Mucosa of rectum (tissue), 2 donors: Measurements from ENCODE around the gene TAF4.

Experiments
- H3K27ac ChIP-seq, 2 donors: one replicate each; pipeline ENCODE4 v1.7.0; 2013; ENCODE audit warnings: inconsistent platforms in 2 of 2, low read depth in 2 of 2, low read length in 2 of 2
- H3K27me3 ChIP-seq, 2 donors: one replicate each; pipeline ENCODE4 v1.7.0; 2013; ENCODE audit warnings: low read length in 2 of 2; ENCODE audit not compliant: control insufficient read depth in 2 of 2, insufficient read depth in 2 of 2
- H3K36me3 ChIP-seq, 2 donors: one replicate each; pipeline ENCODE4 v1.7.0; 2013; ENCODE audit warnings: low read length in 2 of 2; ENCODE audit not compliant: control insufficient read depth in 2 of 2, insufficient read depth in 2 of 2
- H3K4me1 ChIP-seq, 2 donors: one replicate each; pipeline ENCODE4 v1.7.0; 2013; ENCODE audit warnings: low read length in 2 of 2, mild to moderate bottlenecking in 1 of 2; ENCODE audit not compliant: control insufficient read depth in 2 of 2, insufficient read depth in 2 of 2
- H3K4me3 ChIP-seq, 2 donors: one replicate each; pipeline ENCODE4 v1.7.0; 2013; ENCODE audit warnings: low read length in 2 of 2
- H3K9ac ChIP-seq, 2 donors: one replicate each; pipeline ENCODE4 v1.7.0; 2013; ENCODE audit warnings: low read length in 2 of 2, low read depth in 1 of 2, mild to moderate bottlenecking in 1 of 2
- H3K9me3 ChIP-seq, 2 donors: one replicate each; pipeline ENCODE4 v1.7.0; 2013; ENCODE audit warnings: low read length in 2 of 2; ENCODE audit not compliant: control insufficient read depth in 2 of 2
- donor health status: healthy.
- donor health status: Normal muscosa, but diverticular disease.

TAF4 gene

DNA sequence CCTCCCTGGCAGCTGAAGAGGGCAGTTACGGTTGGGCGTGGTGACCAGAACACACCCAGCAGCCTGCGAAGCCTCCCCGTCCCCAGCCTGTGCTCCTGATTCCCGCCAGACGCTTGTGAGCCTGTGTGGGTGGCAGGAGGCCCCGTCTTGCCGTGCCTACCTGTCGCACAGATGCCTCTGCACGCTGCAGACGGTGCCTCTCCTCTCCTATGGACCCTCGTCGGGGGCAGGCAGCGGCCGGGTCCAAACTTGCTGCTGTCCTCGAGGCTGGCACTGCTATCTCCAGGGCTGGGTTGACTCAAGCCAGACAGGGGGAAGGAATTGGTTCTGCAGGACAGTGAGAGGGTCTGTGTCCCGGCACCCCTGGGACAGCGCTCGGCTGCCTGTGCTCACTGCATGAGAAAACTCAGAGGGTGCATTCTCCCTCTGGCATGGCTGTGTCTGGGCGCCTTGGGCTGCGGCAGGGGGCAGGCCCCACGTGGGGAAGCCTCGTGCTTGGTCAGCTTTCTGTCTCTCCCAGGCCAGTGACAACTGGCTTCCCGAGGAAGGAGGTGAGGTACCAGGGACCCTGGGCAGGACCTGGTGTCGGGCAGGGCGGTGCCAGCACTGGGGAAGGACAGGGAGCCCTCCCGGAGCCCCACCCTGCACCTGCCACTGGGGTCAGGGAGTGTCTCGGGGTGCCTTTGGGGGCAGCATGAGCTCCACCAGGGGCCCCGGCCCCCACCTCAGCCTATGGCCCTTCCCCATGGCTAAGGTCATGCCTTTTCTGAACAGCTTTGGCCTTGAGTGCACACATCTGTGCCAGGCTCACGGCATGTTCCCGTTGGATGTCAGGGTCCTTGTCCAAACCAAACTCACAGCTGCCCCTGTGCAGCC, 127.5 kb downstream of the TAF4 start:
- Histone ChIP-seq H3K27me3 (no peaks in the 10 kb centered on the region), H3K4me3 (no peak overlapping the region), H3K27ac (no peak overlapping the region), H3K36me3 (no peaks in the 10 kb centered on the region), H3K9me3 (no peaks in the 10 kb centered on the region), H3K4me1 (no peaks in the 10 kb centered on the region), H3K9ac (no peak overlapping the region)

DNA sequence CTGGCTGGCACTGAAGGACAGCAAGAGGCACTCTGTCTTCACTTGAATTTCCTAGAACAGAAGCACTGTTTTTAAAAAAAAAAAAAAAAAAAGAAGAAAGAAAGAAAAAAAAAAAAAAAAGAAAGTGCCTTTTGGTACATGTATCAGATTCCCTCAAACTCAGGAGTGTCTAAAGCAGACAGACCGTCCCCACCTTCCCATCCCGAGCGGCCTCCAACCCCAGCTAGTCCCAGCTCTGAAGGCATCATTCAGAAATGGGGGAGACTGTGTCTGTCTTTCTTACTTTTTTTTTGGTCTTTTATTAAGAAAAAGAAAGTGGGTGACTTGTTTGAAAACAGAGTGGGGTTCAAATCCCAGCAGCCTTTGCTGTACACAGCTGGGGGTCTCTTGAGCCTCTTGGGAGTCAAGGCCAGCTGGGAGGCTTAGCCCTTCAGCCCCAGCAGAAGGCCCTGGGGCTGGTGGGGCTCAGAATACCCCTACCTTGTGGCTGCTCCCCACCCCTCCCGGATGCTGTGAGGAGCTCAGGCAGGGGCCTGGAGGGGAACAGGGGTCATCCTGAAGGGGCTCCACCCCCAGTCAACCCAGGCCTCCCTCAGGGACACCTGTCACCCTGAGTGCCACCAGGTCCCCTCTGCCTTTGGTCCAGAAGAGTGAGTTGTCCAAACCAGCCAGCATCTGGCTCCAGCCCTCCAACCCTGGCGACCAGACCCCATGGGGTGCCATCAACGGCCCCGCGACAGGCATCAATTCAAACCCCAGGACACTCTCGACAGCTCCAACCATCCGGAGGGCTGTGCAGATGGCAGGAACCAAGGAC, 128.3 kb downstream of the TAF4 start:
- Histone ChIP-seq H3K27me3 (peaks cover 0 to 4% of the 10 kb centered on the region in 2 donors), H3K4me3 (no peak overlapping the region), H3K4me1 (no peaks in the 10 kb centered on the region), H3K9ac (no peak overlapping the region), H3K9me3 (no peaks in the 10 kb centered on the region), H3K27ac (no peak overlapping the region), H3K36me3 (no peaks in the 10 kb centered on the region)

DNA sequence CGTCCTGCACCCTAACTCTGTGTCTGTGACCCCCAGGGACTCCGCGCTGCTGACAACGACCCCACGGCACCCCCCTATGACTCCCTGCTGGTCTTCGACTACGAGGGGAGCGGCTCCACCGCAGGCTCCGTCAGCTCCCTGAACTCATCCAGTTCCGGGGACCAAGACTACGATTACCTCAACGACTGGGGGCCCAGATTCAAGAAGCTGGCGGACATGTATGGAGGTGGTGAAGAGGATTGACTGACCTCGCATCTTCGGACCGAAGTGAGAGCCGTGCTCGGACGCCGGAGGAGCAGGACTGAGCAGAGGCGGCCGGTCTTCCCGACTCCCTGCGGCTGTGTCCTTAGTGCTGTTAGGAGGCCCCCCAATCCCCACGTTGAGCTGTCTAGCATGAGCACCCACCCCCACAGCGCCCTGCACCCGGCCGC, 129.0 kb downstream of the TAF4 start:
- Histone ChIP-seq H3K4me3 (no peak overlapping the region), H3K27me3 (peaks cover 0 to 5% of the 10 kb centered on the region in 2 donors), H3K9me3 (no peaks in the 10 kb centered on the region), H3K27ac (no peak overlapping the region), H3K9ac (no peak overlapping the region), H3K4me1 (no peaks in the 10 kb centered on the region), H3K36me3 (no peaks in the 10 kb centered on the region)

DNA sequence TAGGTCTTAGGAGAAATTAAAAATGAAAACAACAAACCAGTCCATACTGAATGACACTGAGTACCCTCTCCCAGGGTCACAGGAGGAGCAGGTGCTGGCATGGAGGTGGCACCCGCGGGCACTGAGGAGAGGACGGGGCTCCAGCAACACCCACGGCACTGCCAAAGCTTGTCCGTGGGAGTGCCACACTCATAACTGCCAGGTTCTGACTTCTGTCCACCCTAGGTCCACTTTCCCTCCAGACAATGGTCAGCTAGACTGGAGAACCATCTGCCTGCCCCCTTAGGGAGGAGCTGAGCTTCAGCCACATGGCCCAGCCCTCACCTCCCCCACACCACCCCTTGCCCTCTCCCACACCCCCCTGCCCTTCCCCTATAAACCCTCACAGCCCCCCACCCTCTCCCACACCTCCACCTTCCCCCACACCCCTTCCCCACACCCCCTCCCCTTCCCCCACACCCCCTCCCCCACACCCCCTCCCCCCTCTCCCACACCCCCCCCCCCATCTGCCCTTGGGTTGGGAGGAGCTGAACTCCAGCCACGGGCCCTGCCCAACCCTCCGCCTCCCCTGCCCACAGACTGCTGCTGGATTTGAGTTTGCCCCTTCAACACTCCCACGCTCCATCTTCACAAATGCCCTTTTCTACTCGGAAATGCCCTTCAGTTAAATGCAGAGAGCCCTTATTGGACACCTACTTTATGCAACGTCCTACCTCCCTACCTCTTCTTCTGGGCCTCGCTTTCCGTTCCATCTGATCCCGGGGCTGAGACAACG, 129.6 kb downstream of the TAF4 start:
- Histone ChIP-seq H3K4me1 (no peaks in the 10 kb centered on the region), H3K27me3 (peaks cover 0 to 5% of the 10 kb centered on the region in 2 donors)

DNA sequence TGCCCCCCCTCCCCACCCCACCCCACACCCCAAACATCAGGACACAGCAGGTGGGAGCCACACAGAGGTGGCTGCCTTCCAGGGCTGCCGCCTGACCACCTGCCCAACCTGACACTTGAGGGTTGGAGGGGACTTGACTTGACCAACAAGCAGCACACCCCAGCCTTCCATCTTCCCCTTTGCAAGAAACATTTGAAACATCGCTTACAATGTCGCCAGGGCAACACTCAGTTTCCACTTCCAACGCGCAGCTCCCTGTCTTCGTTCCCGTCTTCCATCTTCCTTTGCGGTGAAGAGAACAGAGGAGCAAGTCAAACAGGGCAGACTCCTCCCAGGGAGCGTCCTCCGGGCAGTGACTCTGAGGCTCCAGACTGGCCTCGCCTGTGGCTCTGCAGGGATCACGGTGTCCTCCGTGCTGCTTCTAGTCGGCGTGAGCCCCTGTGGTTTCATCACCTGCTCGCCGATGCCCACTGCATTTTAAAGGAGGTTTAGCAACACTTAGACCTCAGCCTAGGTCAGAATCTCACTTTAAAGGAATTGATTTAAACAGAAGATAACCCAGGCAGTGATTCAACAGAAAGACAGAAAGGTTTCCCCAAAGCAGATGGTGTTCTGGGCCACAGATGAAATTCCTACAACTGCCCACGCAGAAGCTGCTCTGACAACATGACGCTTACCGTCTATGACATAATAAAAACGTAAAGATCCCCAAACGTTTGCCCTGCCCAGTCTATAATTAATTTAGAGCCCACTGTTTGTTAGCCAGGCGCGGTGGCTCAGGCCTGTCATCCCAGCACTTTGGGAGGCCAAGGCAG, 130.8 kb downstream of the TAF4 start:
- peaks cover 0 to 5% of the 10 kb centered on the region in 2 donors for H3K27me3 ChIP-seq
- H3K9ac ChIP-seq = no peak overlapping the region

More for the DNA sequence above, 129.6 kb downstream of the TAF4 start:
- H3K9ac ChIP-seq = no peak overlapping the region
- H3K36me3 ChIP-seq = no peaks in the 10 kb centered on the region
- no peaks in the 10 kb centered on the region for H3K9me3 ChIP-seq
- no peak overlapping the region for H3K27ac ChIP-seq
- H3K4me3 ChIP-seq = no peak overlapping the region

DNA sequence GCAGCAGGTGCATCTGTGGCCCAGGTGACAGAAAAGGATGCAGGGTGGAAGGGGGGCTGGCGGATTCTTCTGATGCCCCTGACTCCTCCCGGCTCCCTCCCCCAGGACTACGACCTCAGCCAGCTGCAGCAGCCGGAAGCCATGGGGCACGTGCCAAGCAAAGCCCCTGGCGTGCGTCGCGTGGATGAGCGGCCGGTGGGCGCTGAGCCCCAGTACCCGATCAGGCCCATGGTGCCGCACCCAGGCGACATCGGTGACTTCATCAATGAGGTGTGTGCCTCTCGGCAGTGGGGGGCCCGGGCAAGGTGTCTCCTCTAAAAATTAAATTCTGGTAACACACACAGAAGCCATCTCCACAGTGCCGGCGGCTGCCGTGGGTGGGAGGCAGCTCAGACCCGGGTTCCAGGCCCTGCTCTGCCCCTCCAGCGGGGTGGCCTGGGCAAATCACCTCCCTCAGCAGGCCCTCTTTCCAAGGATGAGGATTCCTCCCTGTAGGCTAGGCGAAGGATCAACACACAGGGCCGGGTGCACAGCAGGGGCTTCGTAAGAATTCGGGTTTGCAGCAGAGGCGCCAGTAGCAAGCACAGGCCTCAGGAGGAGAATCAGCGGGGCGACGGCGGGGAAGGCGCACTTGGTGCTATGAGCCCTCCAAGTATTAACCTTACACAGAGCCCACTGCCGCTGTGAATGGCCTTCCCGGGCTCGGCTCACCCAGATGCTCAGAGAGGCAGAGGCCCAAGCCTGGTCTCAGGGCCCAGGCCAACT, 131.5 kb downstream of the TAF4 start:
- H3K27ac ChIP-seq = no peak overlapping the region
- H3K4me1 ChIP-seq = no peaks in the 10 kb centered on the region
- no peak overlapping the region for H3K4me3 ChIP-seq
- H3K9ac ChIP-seq = no peak overlapping the region
- no peaks in the 10 kb centered on the region for H3K36me3 ChIP-seq
- peaks cover 0 to 5% of the 10 kb centered on the region in 2 donors for H3K27me3 ChIP-seq
- no peaks in the 10 kb centered on the region for H3K9me3 ChIP-seq

More for the DNA sequence above, 130.8 kb downstream of the TAF4 start:
- Histone ChIP-seq H3K9me3 (no peaks in the 10 kb centered on the region), H3K27ac (no peak overlapping the region), H3K4me1 (no peaks in the 10 kb centered on the region), H3K36me3 (no peaks in the 10 kb centered on the region), H3K4me3 (no peak overlapping the region)

DNA sequence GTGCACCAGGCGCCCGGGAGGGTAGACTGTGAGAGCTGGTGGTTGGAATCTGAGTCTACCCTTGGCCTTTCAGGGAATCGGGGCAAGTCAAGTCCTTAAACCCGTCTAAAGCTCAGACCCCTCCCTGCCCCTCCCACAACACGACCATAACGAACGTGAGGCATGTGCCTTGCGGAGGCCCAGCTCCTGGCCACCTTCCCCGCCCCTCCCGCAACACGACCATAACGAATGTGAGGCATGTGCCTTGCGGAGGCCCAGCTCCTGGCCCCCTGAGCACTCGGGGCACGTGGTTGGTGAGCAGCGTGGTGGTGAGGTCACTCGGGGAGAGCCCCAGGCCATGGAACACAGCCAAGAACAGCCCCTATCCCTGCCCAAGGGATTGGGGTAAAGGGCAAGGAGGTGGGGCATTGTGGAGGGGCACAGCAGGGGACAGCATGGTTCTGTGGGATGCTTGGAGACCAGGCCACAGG, 132.2 kb downstream of the TAF4 start:
- no peak overlapping the region for H3K27ac ChIP-seq
- no peaks in the 10 kb centered on the region for H3K9me3 ChIP-seq
- H3K36me3 ChIP-seq = no peaks in the 10 kb centered on the region
- H3K27me3 ChIP-seq = peaks cover 0 to 5% of the 10 kb centered on the region in 2 donors
- H3K4me1 ChIP-seq = no peaks in the 10 kb centered on the region
- H3K4me3 ChIP-seq = no peak overlapping the region
- no peak overlapping the region for H3K9ac ChIP-seq

DNA sequence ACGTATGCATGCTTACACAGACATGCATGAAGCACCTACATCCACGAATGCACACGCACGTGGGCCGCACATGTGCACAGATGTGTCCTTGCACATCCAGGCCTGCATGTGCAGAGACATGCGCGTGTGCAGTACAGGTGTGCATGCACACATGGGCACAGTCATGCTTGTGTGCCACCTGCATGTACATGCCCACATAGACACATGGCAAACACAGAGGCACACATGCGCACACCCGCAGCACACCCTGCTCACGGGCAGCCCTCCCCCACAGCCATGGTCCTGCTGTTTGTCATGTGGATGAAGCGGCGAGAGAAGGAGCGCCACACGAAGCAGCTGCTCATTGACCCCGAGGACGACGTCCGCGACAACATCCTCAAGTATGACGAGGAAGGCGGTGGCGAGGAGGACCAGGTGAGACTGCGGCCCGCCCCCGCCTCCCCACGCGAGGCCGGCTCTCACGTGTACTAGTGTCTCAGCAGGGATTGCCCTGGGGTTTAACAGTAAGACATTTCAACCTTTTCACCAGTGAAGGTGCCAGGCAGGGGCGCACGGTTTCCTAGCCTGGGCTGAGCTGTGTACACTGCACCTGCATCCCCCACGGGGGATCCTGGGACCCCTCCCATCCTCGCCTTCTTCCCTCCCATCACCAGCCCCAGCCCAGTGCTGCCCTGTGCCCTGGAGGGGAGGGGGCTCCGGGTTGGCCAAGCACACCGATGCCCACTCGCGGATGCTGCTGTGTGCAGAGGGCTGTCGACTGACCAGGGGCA, 132.8 kb downstream of the TAF4 start:
- Histone ChIP-seq H3K4me1 (no peaks in the 10 kb centered on the region), H3K27ac (no peak overlapping the region), H3K9ac (no peak overlapping the region), H3K4me3 (no peak overlapping the region), H3K9me3 (no peaks in the 10 kb centered on the region), H3K36me3 (no peaks in the 10 kb centered on the region), H3K27me3 (peaks cover 0 to 5% of the 10 kb centered on the region in 2 donors)
